K562 (cell line): ENCODE results near the gene HAUS5. TPM values are rescaled to one million over a fixed set of nuclear protein-coding genes. Genes with fewer than 3 reads are reported as not detected.

Experiments
- C11orf30 ChIP-seq: fragments of 450-650 bp; IDR thresholded peaks from 2 replicates; pipeline ENCODE4 v1.6.1; 2016; ENCODE audit warnings: low read depth, mild to moderate bottlenecking
- EP300 ChIP-seq: IDR thresholded peaks from 2 replicates; pipeline ENCODE4 v1.6.1; 2012; ENCODE audit warnings: low read length, improper control_type of control experiment
- GTF2E2 ChIP-seq: fragments of 200-800 bp; sonication (Bioruptor generic); IDR thresholded peaks from 2 replicates; pipeline ENCODE4 v1.6.1; 2016; ENCODE audit warnings: missing genetic modification characterization, missing compliant biosample characterization
- IRF1 ChIP-seq: sonication (generic); formaldehyde crosslinking; IDR thresholded peaks from 2 replicates; pipeline ENCODE4 v1.8.0; 2022; ENCODE audit warnings: missing genetic modification reagents, mild to moderate bottlenecking, borderline replicate concordance
- MAFF ChIP-seq: IDR thresholded peaks from 2 replicates; pipeline ENCODE4 v1.6.1; 2012; ENCODE audit warnings: low read length, improper control_type of control experiment
- MNT ChIP-seq, 2 experiments: fragments of 450-650 bp; conservative IDR thresholded peaks; 2 replicates each; pipeline ENCODE4 v1.6.1; 2017; ENCODE audit warnings: mild to moderate bottlenecking in 2 of 2, moderate library complexity in 2 of 2
- MXI1 ChIP-seq: IDR thresholded peaks from 2 replicates; pipeline ENCODE4 v1.6.1; 2011; ENCODE audit warnings: low read depth, mild to moderate bottlenecking, improper control_type of control experiment, low read length
- NONO ChIP-seq, 2 experiments: fragments of 200-400 bp in 1 of 2; fragments of 450-650 bp in 1 of 2; formaldehyde crosslinking in 1 of 2; IDR thresholded peaks; 2 replicates each; pipeline ENCODE4 v1.6.1; 2017; ENCODE audit warnings: low read depth in 2 of 2, mild to moderate bottlenecking in 2 of 2, moderate library complexity in 2 of 2, low read length in 1 of 2
- PHF8 ChIP-seq: fragments of 200-600 bp; sonication (generic); IDR thresholded peaks from 2 replicates; pipeline ENCODE4 v1.6.1; 2012; ENCODE audit warnings: mixed run types, mild to moderate bottlenecking, inconsistent platforms, low read length, moderate library complexity, borderline replicate concordance
- POLR2AphosphoS5 ChIP-seq: IDR thresholded peaks from 2 replicates; pipeline ENCODE4 v1.6.1; 2011; ENCODE audit warnings: mild to moderate bottlenecking, low read depth, low read length, moderate library complexity; ENCODE audit not compliant: control insufficient read depth, insufficient read depth
- PREB ChIP-seq: sonication (generic); formaldehyde crosslinking; IDR thresholded peaks from 2 replicates; pipeline ENCODE4 v1.8.1; 2023; ENCODE audit warnings: mild to moderate bottlenecking, missing genetic modification reagents
- SAFB2 ChIP-seq: fragments of 200-400 bp; formaldehyde crosslinking; IDR thresholded peaks from 2 replicates; pipeline ENCODE4 v1.6.1; 2018; ENCODE audit warnings: borderline replicate concordance, low read length, low read depth, moderate library complexity; ENCODE audit not compliant: severe bottlenecking
- SP2 ChIP-seq: IDR thresholded peaks from 2 replicates; pipeline ENCODE4 v1.6.1; 2011; ENCODE audit warnings: mild to moderate bottlenecking, low read depth, low read length, moderate library complexity; ENCODE audit not compliant: poor library complexity, severe bottlenecking; ENCODE audit errors: extremely low read depth
- TCF15 ChIP-seq: fragments of 250-450 bp; sonication (Bioruptor Pico); IDR thresholded peaks from 2 replicates; pipeline ENCODE4 v1.8.0; 2022; ENCODE audit warnings: moderate library complexity, mild to moderate bottlenecking, inconsistent platforms
- TEAD4 ChIP-seq, 2 experiments: sonication (generic) in 1 of 2; formaldehyde crosslinking in 1 of 2; IDR thresholded peaks; 2 replicates each; pipeline versions ENCODE4 v1.6.1 to v1.8.0; 2012 to 2022; ENCODE audit warnings: borderline replicate concordance in 1 of 2, inconsistent platforms in 1 of 2, low read length in 1 of 2, mild to moderate bottlenecking in 1 of 2, missing genetic modification reagents in 1 of 2
- ZNF12 ChIP-seq: sonication (generic); formaldehyde crosslinking; IDR thresholded peaks from 2 replicates; pipeline ENCODE4 v1.4.0; 2020; ENCODE audit warnings: mild to moderate bottlenecking, missing genetic modification reagents
- ZNF384 ChIP-seq: IDR thresholded peaks from 2 replicates; pipeline ENCODE4 v1.6.1; 2012; ENCODE audit warnings: low read depth, low read length, improper control_type of control experiment
- ZNF408 ChIP-seq: fragments of 250-450 bp; sonication (Bioruptor Pico); IDR thresholded peaks from 2 replicates; pipeline ENCODE4 v1.4.0; 2020; ENCODE audit warnings: low read depth, mild to moderate bottlenecking, moderate library complexity
- ZNF445 ChIP-seq: fragments of 250-450 bp; sonication (Bioruptor Pico); IDR thresholded peaks from 2 replicates; pipeline ENCODE4 v1.4.0; 2020; ENCODE audit warnings: low read depth, mild to moderate bottlenecking, moderate library complexity
- ZNF512 ChIP-seq: IDR thresholded peaks from 2 replicates; pipeline ENCODE4 v1.6.1; 2016; ENCODE audit warnings: missing genetic modification characterization, missing compliant biosample characterization
- ZNF766 ChIP-seq: fragments of 200-800 bp; sonication (Bioruptor generic); conservative IDR thresholded peaks from 2 replicates; pipeline ENCODE4 v1.6.1; 2016; ENCODE audit warnings: missing genetic modification characterization, missing compliant biosample characterization
- polyA plus RNA-seq, 8 experiments: library from polyadenylated mRNA; depleted of rRNA in 4 of 8; stranded (reverse) in 5 of 8; unstranded in 3 of 8; fragments of >200 nt; fragmentation: Nextera tagmentation in 2 of 8; fragmentation: Illumina TruSeq in 1 of 8; extraction: Ambion mirVana in 2 of 8; extraction: Trizol in 1 of 8; gene quantifications; 2 replicates each; pipeline versions ENCODE4 v1.2.1 to v1.2.3, GENCODE V29; 2011 to 2014; ENCODE audit warnings: inconsistent platforms in 1 of 8, missing spikeins in 1 of 8
- total RNA-seq, 7 experiments: library from RNA; depleted of rRNA in 6 of 7; stranded (reverse); fragments of >200 nt in 6 of 7; fragmentation: Illumina TruSeq in 2 of 7; extraction: Trizol in 2 of 7; gene quantifications; 2 replicates each; pipeline versions ENCODE4 v1.2.1 to v1.2.3, GENCODE V29; 2011 to 2021; ENCODE audit warnings: low replicate concordance in 1 of 7

HAUS5 gene
- total and polyA plus RNA-seq, 9 of the 15 experiments (the other 6 are each of a cell fraction or from before 2014, with no cell fraction given), result 3.5 to 41.3 (median 14.2) TPM

GRCh38 chr19:35644206-35644986, 31.9 kb downstream of the HAUS5 start (continued):
- TF ChIP-seq PREB (CRISPR knock-in tag), result no peak
- no peak for TF ChIP-seq TCF15 (CRISPR knock-in tag)
- peak; percentile 53 to 62 for TF ChIP-seq MNT (conservative IDR thresholded peaks at IDR 0.05)
- TF ChIP-seq IRF1 (CRISPR knock-in tag), result no peak
- no peak for TF ChIP-seq C11orf30
- no peak for TF ChIP-seq TEAD4 (IDR thresholded peaks at IDR 0.05; ENCODE audit: low read length)
- no peak for TF ChIP-seq TEAD4 (CRISPR knock-in tag; IDR thresholded peaks at IDR 0.05; ENCODE audit: borderline replicate concordance)
- TF ChIP-seq SAFB2, result no peak
- TF ChIP-seq GTF2E2 (tag), result no peak
- peak; percentile 43; the same call in 1 of the 2 replicates for TF ChIP-seq POLR2AphosphoS5
- TF ChIP-seq MXI1, result 0 out of 2 replicates have a peak, but pooled peaks have one; percentile 13
- TF ChIP-seq ZNF766, result no peak
- TF ChIP-seq EP300, result no peak
- no peak for TF ChIP-seq MAFF
- TF ChIP-seq ZNF384, result no peak
- TF ChIP-seq ZNF12 (CRISPR knock-in tag), result 0 out of 2 replicates have a peak, but pooled peaks have one; percentile 81
- no peak for TF ChIP-seq NONO (IDR thresholded peaks at IDR 0.05; ENCODE audit: low read depth in 2 of 2, low read length in 1 of 2)
- peak; percentile 66; the same call in 1 of the 2 replicates for TF ChIP-seq PHF8
- TF ChIP-seq SP2, result no peak
- no peak for TF ChIP-seq ZNF408
- TF ChIP-seq ZNF512 (tag), result no peak
- TF ChIP-seq ZNF445 (CRISPR knock-in tag), result no peak
